Endothelial cell of umbilical vein (primary cell): Measurements from ENCODE around the gene POLE. TPM values are rescaled to one million over a fixed set of nuclear protein-coding genes. Genes with fewer than 3 reads are reported as not detected.

Experiments
- BruUV-seq: library from RNA; stranded (reverse); fragments of 400-500 nt; replicated peaks from 2 replicates; lab custom pipeline; 2021; lab: Mats Ljungman, UMichigan
- CTCF ChIA-PET: fragments of 300-600, 350-600 bp; sonication (Branson Sonifier 250); formaldehyde crosslinking; loops from one replicate; lab custom pipeline; 2021; ENCODE audit warnings: antibody characterized with exemption, inconsistent platforms; lab: Charles Lee
- POLR2A ChIA-PET: fragments of 300-600, 350-600 bp; sonication (Branson Sonifier 250); formaldehyde crosslinking; loops from one replicate; lab custom pipeline; 2021; ENCODE audit warnings: antibody characterized with exemption, inconsistent platforms; lab: Charles Lee
- DNase-seq: peaks from one replicate; pipeline ENCODE4 v3.0.0-alpha.2; 2011; ENCODE audit warnings: low read depth, low spot score
- FAIRE-seq: peaks from 2 replicates; lab custom pipeline; 2011; peaks lifted over from hg19 to GRCh38; lab: Jason Lieb, UNC
- H2AFZ ChIP-seq: 2 replicates; pipeline ENCODE4 v1.6.0; 2012; ENCODE audit warnings: low read depth, low read length, control low read depth, inconsistent platforms
- H3K27ac ChIP-seq: 2 replicates; pipeline ENCODE4 v1.5.1; 2011; ENCODE audit warnings: low read depth, mild to moderate bottlenecking, control low read depth, low read length, moderate library complexity; ENCODE audit not compliant: insufficient read depth
- H3K27me3 ChIP-seq, 2 experiments: 2 replicates each; pipeline versions ENCODE4 v1.6.0 to v1.6.1; 2011; ENCODE audit warnings: low read length in 2 of 2, mixed read lengths in 1 of 2; ENCODE audit not compliant: control insufficient read depth in 2 of 2, insufficient read depth in 2 of 2
- H3K36me3 ChIP-seq, 2 experiments: 2 replicates in 1 of 2; 3 replicates in 1 of 2; pipeline ENCODE4 v1.5.1; 2011; ENCODE audit warnings: low read length in 2 of 2, mild to moderate bottlenecking in 1 of 2, moderate library complexity in 1 of 2; ENCODE audit not compliant: control insufficient read depth in 2 of 2, insufficient read depth in 2 of 2; ENCODE audit errors: extremely low read depth in 1 of 2
- H3K4me1 ChIP-seq: 3 replicates; pipeline ENCODE4 v1.5.1; 2011; ENCODE audit warnings: mild to moderate bottlenecking, low read length; ENCODE audit not compliant: control insufficient read depth, insufficient read depth; ENCODE audit errors: extremely low read depth
- H3K4me2 ChIP-seq: 2 replicates; pipeline ENCODE4 v1.6.1; 2011; ENCODE audit warnings: low read length, control low read depth, mixed read lengths; ENCODE audit not compliant: insufficient read depth
- H3K4me3 ChIP-seq, 3 experiments: fragments of 200-600 bp in 1 of 3; sonication (generic), shearing (Covaris generic) in 1 of 3; replicated peaks in 1 of 3; 2 replicates each; pipeline ENCODE4 v1.5.1; 2011 to 2016; ENCODE audit warnings: control low read depth in 3 of 3, low read length in 3 of 3, mild to moderate bottlenecking in 2 of 3, inconsistent platforms in 1 of 3, low read depth in 1 of 3, moderate library complexity in 1 of 3; ENCODE audit not compliant: insufficient read depth in 1 of 3
- H3K79me2 ChIP-seq: 2 replicates; pipeline ENCODE4 v1.6.0; 2012; ENCODE audit warnings: low read length, inconsistent platforms; ENCODE audit not compliant: control insufficient read depth, insufficient read depth
- H3K9ac ChIP-seq: replicated peaks from 2 replicates; pipeline ENCODE3; 2011; ENCODE audit warnings: low read length, control low read depth; ENCODE audit not compliant: insufficient read depth; ENCODE audit errors: extremely low read depth
- H3K9me1 ChIP-seq: replicated peaks from 3 replicates; pipeline ENCODE4 v1.6.0; 2011; ENCODE audit warnings: mild to moderate bottlenecking, low read length; ENCODE audit not compliant: control insufficient read depth, insufficient read depth; ENCODE audit errors: extremely low read depth
- H3K9me3 ChIP-seq: replicated peaks from 2 replicates; pipeline ENCODE4 v1.5.1; 2012; ENCODE audit warnings: low read length, inconsistent platforms; ENCODE audit not compliant: control insufficient read depth, insufficient read depth
- H4K20me1 ChIP-seq: replicated peaks from 2 replicates; pipeline ENCODE3; 2011; ENCODE audit warnings: mild to moderate bottlenecking, low read length; ENCODE audit not compliant: control insufficient read depth, insufficient read depth; ENCODE audit errors: extremely low read depth
- CTCF ChIP-seq, 2 donors: IDR thresholded peaks; 1 replicate in 1 of 2; 2 replicates in 1 of 2; pipeline ENCODE4 v1.5.1; 2011; ENCODE audit warnings: low read length in 2 of 2, mild to moderate bottlenecking in 2 of 2, moderate library complexity in 2 of 2, control low read depth in 1 of 2, inconsistent platforms in 1 of 2, low read depth in 1 of 2; ENCODE audit not compliant: insufficient read depth in 1 of 2; ENCODE audit errors: extremely low read depth in 1 of 2
- EZH2 ChIP-seq: IDR thresholded peaks from 2 replicates; pipeline ENCODE4 v1.6.1; 2012; ENCODE audit warnings: borderline replicate concordance, low read depth, mild to moderate bottlenecking, moderate library complexity, low read length, inconsistent platforms; ENCODE audit not compliant: severe bottlenecking
- FOS ChIP-seq: IDR thresholded peaks from 2 replicates; pipeline ENCODE4 v1.6.1; 2011; ENCODE audit warnings: mild to moderate bottlenecking, low read length, moderate library complexity, borderline replicate concordance; ENCODE audit not compliant: insufficient read depth
- GATA2 ChIP-seq: IDR thresholded peaks from 2 replicates; pipeline ENCODE4 v1.7.0; 2011; ENCODE audit warnings: low read depth, mild to moderate bottlenecking, moderate library complexity, mixed read lengths, low read length; ENCODE audit not compliant: insufficient read length, insufficient read depth
- JUN ChIP-seq: IDR thresholded peaks from 2 replicates; pipeline ENCODE4 v1.6.1; 2011; ENCODE audit warnings: borderline replicate concordance, low read depth; ENCODE audit not compliant: insufficient read length, insufficient read depth
- MAX ChIP-seq: IDR thresholded peaks from 2 replicates; pipeline ENCODE4 v1.6.1; 2011; ENCODE audit not compliant: insufficient read depth, insufficient read length
- MYC ChIP-seq: IDR thresholded peaks from one replicate; pipeline ENCODE4 v1.6.1; 2011; ENCODE audit warnings: mild to moderate bottlenecking, low read depth, low read length
- POLR2A ChIP-seq: IDR thresholded peaks from 2 replicates; pipeline ENCODE4 v1.6.1; 2012; ENCODE audit warnings: low read depth, mild to moderate bottlenecking, control low read depth, low read length
- dilution Hi-C: fragments of 300-500 bp; cut with MboI; formaldehyde crosslinking; loops from one replicate; pipeline ENCODE4 v1.15.0; 2019; ENCODE audit warnings: low sequenced_read_pairs; ENCODE audit not compliant: extremely low pct_ligation_motif_present
- intact Hi-C: fragments of 100-400 bp; cut with micrococcal nuclease; formaldehyde crosslinking; loops from one replicate; pipeline ENCODE4 v1.10.0; 2022
- polyA plus RNA-seq, 4 experiments: library from polyadenylated mRNA; depleted of rRNA in 3 of 4; stranded (reverse) in 3 of 4; unstranded in 1 of 4; fragments of >200 nt; gene quantifications; 2 replicates each; pipeline versions ENCODE4 v1.2.1 to v1.2.3, GENCODE V29; 2011 to 2012; ENCODE audit warnings: missing spikeins in 1 of 4
- total RNA-seq: library from RNA; stranded (reverse); gene quantifications from 2 replicates; pipeline ENCODE4 v1.2.3, GENCODE V29; 2021

The POLE gene
- total and polyA plus RNA-seq, 2 donors (not counting 3 experiments of a cell fraction or from before 2014, with no cell fraction given), result 22.9 to 82.7 TPM

- H3K4me2 ChIP-seq, result no peak overlapping the region
- no peak overlapping the region for H3K9ac ChIP-seq
- no TSS peak for BruUV-seq
- H3K4me1 ChIP-seq, result peaks cover 2% of the 10 kb centered on the region
- intact Hi-C loops (no loop called here), dilution Hi-C loops (no loop called here)
- peaks cover 7 to 9% of the 10 kb centered on the region in 2 experiments for H3K36me3 ChIP-seq
- H3K9me3 ChIP-seq, result no peaks in the 10 kb centered on the region
- H2AFZ ChIP-seq, result no peak overlapping the region
- POLR2A ChIA-PET, result no interaction called here
- no peaks in the 10 kb centered on the region for H3K27me3 ChIP-seq
- DNase-seq, result no peak
- H3K9me1 ChIP-seq, result no peaks in the 10 kb centered on the region
- no peak overlapping the region for H3K4me3 ChIP-seq
- TF ChIP-seq CTCF (IDR thresholded peaks at IDR 0.05; ENCODE audit: extremely low read depth in 1 of 2, insufficient read depth in 1 of 2, low read depth in 1 of 2, low read length in 2 of 2), result no peak
- TF ChIP-seq MAX, result no peak
- TF ChIP-seq MYC, result no peak
- TF ChIP-seq FOS, result no peak
- no peak for TF ChIP-seq POLR2A
- no peak for TF ChIP-seq JUN
- TF ChIP-seq GATA2, result no peak
- TF ChIP-seq EZH2, result no peak
- no peak overlapping the region for H3K27ac ChIP-seq
- no peaks in the 10 kb centered on the region for H4K20me1 ChIP-seq
- CTCF ChIA-PET, result interaction anchor here (1.2 to 3.6 kb wide), 2 partner anchors 10 to 32 kb away, joined by 3 to 22 read pairs; no protein-coding TSS in a partner anchor
- no peaks in the 10 kb centered on the region for H3K79me2 ChIP-seq
- no peak for FAIRE-seq
These were observed 38.4 kb downstream of the POLE start for GRCh38 chr12:132648616-132649225.
